C4-2B (cell line): ENCODE results near the gene ARID3C.

Experiments used
- H3K27ac ChIP-seq: fragments of 450-650 bp; 2 replicates; pipeline ENCODE4 v1.5.1; 2017
- CTCF ChIP-seq: fragments of 450-650 bp; conservative IDR thresholded peaks from 2 replicates; pipeline ENCODE4 v1.5.1; 2017; ENCODE audit warnings: mild to moderate bottlenecking
- ZFX ChIP-seq: fragments of 450-650 bp; IDR thresholded peaks from 2 replicates; pipeline ENCODE4 v1.6.1; 2017

ARID3C gene

GRCh38 chr9:34584970-34585369 is 43.9 kb downstream of the ARID3C start:
- TF ChIP-seq ZFX: no peak
- no peak for TF ChIP-seq CTCF
- no peak overlapping the region for H3K27ac ChIP-seq

- TF ChIP-seq ZFX (no peak), CTCF (no peak)
- no peak overlapping the region for H3K27ac ChIP-seq
Measured at GRCh38 chr9:34582787-34583186, 46.1 kb downstream of the ARID3C start.

- H3K27ac ChIP-seq: no peak overlapping the region
- TF ChIP-seq CTCF (no peak), ZFX (no peak)
Measured at GRCh38 chr9:34581318-34581717, 47.5 kb downstream of the ARID3C start.

GRCh38 chr9:34580358-34580757 is 48.5 kb downstream of the ARID3C start:
- no peak overlapping the region for H3K27ac ChIP-seq
- no peak for TF ChIP-seq ZFX
- no peak for TF ChIP-seq CTCF

GRCh38 chr9:34579808-34580163 is 49.1 kb downstream of the ARID3C start:
- H3K27ac ChIP-seq: no peak overlapping the region
- TF ChIP-seq ZFX (no peak), CTCF (no peak)

GRCh38 chr9:34579104-34579807 is 49.6 kb downstream of the ARID3C start:
- H3K27ac ChIP-seq: no peak overlapping the region
- no peak for TF ChIP-seq CTCF
- no peak for TF ChIP-seq ZFX

GRCh38 chr9:34578241-34579103 is 50.4 kb downstream of the ARID3C start:
- H3K27ac ChIP-seq: no peak overlapping the region
- no peak for TF ChIP-seq CTCF
- TF ChIP-seq ZFX: no peak
